ENCODE data around the gene FBXL15.

DNA sequence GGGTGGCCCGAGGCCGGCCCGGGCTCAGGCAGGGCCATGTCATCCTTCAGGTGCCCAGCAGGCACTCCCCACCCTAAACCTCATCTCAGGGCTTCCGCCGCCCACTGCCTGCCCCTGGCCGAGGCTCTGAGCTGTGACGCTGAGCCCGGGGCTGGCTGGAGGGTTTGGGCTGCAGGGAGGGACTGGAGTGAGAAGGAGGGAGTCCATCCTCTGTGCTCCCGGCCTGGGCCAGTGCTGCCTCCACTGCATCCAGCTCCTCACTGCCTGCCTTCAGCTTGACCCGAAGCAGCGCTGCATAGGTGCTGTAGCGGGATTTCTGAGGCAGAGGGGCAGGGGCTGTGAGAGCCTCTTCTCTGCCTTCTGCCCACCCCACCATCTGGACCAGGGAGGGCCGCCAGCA is 17.5 kb upstream of the FBXL15 start:
- no peak for TF ChIP-seq EZH2phosphoT487 (IDR thresholded peaks at IDR 0.05; ENCODE audit: borderline replicate concordance, low read length)
- TF ChIP-seq, protein P1, sequence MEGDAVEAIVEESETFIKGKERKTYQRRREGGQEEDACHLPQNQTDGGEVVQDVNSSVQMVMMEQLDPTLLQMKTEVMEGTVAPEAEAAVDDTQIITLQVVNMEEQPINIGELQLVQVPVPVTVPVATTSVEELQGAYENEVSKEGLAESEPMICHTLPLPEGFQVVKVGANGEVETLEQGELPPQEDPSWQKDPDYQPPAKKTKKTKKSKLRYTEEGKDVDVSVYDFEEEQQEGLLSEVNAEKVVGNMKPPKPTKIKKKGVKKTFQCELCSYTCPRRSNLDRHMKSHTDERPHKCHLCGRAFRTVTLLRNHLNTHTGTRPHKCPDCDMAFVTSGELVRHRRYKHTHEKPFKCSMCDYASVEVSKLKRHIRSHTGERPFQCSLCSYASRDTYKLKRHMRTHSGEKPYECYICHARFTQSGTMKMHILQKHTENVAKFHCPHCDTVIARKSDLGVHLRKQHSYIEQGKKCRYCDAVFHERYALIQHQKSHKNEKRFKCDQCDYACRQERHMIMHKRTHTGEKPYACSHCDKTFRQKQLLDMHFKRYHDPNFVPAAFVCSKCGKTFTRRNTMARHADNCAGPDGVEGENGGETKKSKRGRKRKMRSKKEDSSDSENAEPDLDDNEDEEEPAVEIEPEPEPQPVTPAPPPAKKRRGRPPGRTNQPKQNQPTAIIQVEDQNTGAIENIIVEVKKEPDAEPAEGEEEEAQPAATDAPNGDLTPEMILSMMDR (IDR thresholded peaks at IDR 0.05; ENCODE audit: low read depth, low read length, poor library complexity, severe bottlenecking), result no peak
